Neural cell (in vitro differentiated cells): Measurements from ENCODE around the gene LPP. TPM values are rescaled to one million over a fixed set of nuclear protein-coding genes. Genes with fewer than 3 reads are reported as not detected.

Source experiments
- H2AFZ ChIP-seq: fragments of 200-600, 300-800 bp; sonication (generic), shearing (Covaris generic); 2 replicates; pipeline ENCODE4 v1.6.0; 2014; ENCODE audit warnings: low read depth, mild to moderate bottlenecking, antibody characterized with exemption, low read length, moderate library complexity
- H3F3A ChIP-seq: fragments of 200-600 bp; shearing (Covaris generic); 2 replicates; pipeline ENCODE4 v1.6.1; 2016; ENCODE audit warnings: mild to moderate bottlenecking, moderate library complexity, mixed read lengths, antibody characterized with exemption, low read length; ENCODE audit not compliant: insufficient read depth, poor library complexity, severe bottlenecking
- H3K27ac ChIP-seq: fragments of 200-600, 300-800 bp; sonication (generic), shearing (Covaris generic); 2 replicates; pipeline ENCODE4 v1.5.1; 2014; ENCODE audit warnings: mild to moderate bottlenecking, low read length, moderate library complexity
- H3K27me3 ChIP-seq: fragments of 300-800, 200-600 bp; sonication (generic), shearing (Covaris generic); 2 replicates; pipeline ENCODE4 v1.6.0; 2014; ENCODE audit warnings: mild to moderate bottlenecking, low read depth, low read length, moderate library complexity; ENCODE audit not compliant: insufficient read depth
- H3K36me3 ChIP-seq: fragments of 300-800, 200-600 bp; sonication (generic), shearing (Covaris generic); 2 replicates; pipeline ENCODE4 v1.5.1; 2014; ENCODE audit warnings: mild to moderate bottlenecking, antibody characterized with exemption, low read length, moderate library complexity; ENCODE audit not compliant: insufficient read depth
- H3K4me2 ChIP-seq: fragments of 300-800, 200-600 bp; sonication (generic), shearing (Covaris generic); 2 replicates; pipeline ENCODE4 v1.6.0; 2014; ENCODE audit warnings: mild to moderate bottlenecking, low read length
- H3K4me3 ChIP-seq: fragments of 300-800, 200-600 bp; sonication (generic), shearing (Covaris generic); 2 replicates; pipeline ENCODE4 v1.5.1; 2014; ENCODE audit warnings: mild to moderate bottlenecking, low read length, moderate library complexity
- H3K79me2 ChIP-seq: fragments of 200-600 bp; shearing (Covaris generic); replicated peaks from 2 replicates; pipeline ENCODE4 v1.6.0; 2014; ENCODE audit warnings: mild to moderate bottlenecking, low read length, moderate library complexity; ENCODE audit not compliant: insufficient read depth
- H3K9ac ChIP-seq: fragments of 300-800, 200-600 bp; sonication (generic), shearing (Covaris generic); 2 replicates; pipeline ENCODE4 v1.6.1; 2016; ENCODE audit warnings: mild to moderate bottlenecking, low read length, mixed read lengths
- H3K9me2 ChIP-seq: fragments of 200-600 bp; shearing (Covaris generic); 2 replicates; pipeline ENCODE4 v1.6.1; 2016; ENCODE audit warnings: mild to moderate bottlenecking, low read length, mixed read lengths; ENCODE audit not compliant: insufficient read depth
- H3K9me3 ChIP-seq: fragments of 200-600, 300-800 bp; sonication (generic), shearing (Covaris generic); 2 replicates; pipeline ENCODE4 v1.6.1; 2016; ENCODE audit warnings: mild to moderate bottlenecking, mixed run types, low read length, moderate library complexity, mixed read lengths
- H4K20me1 ChIP-seq: fragments of 200-600 bp; shearing (Covaris generic); 2 replicates; pipeline ENCODE4 v1.6.1; 2016; ENCODE audit warnings: mild to moderate bottlenecking, mixed run types; ENCODE audit not compliant: insufficient read depth
- CTCF ChIP-seq: fragments of 450-650 bp; IDR thresholded peaks from 2 replicates; pipeline ENCODE4 v1.5.1; 2014; ENCODE audit warnings: antibody characterized with exemption, mild to moderate bottlenecking, moderate library complexity; ENCODE audit not compliant: poor library complexity, severe bottlenecking
- EP300 ChIP-seq: fragments of 450-650 bp; conservative IDR thresholded peaks from 2 replicates; pipeline ENCODE4 v1.6.1; 2014; ENCODE audit warnings: antibody characterized with exemption, mild to moderate bottlenecking, moderate library complexity; ENCODE audit not compliant: poor library complexity, severe bottlenecking
- EZH2 ChIP-seq: fragments of 200-600, 300-800 bp; shearing (Covaris generic), sonication (generic); IDR thresholded peaks from 2 replicates; pipeline ENCODE4 v1.6.1; 2014; ENCODE audit warnings: antibody characterized with exemption, low read length, borderline replicate concordance, mild to moderate bottlenecking; ENCODE audit not compliant: insufficient read depth, poor library complexity, severe bottlenecking
- MXI1 ChIP-seq: fragments of 450-650 bp; conservative IDR thresholded peaks from 2 replicates; pipeline ENCODE4 v1.6.1; 2014; ENCODE audit warnings: antibody characterized with exemption, mild to moderate bottlenecking; ENCODE audit not compliant: poor library complexity, severe bottlenecking
- POLR2AphosphoS5 ChIP-seq: IDR thresholded peaks from 2 replicates; pipeline ENCODE4 v1.6.1; 2012
- RAD21 ChIP-seq: fragments of 450-650 bp; conservative IDR thresholded peaks from 2 replicates; pipeline ENCODE4 v1.6.1; 2014; ENCODE audit warnings: antibody characterized with exemption, mild to moderate bottlenecking, moderate library complexity
- SMC3 ChIP-seq: fragments of 450-650 bp; conservative IDR thresholded peaks from 2 replicates; pipeline ENCODE4 v1.6.1; 2014; ENCODE audit warnings: antibody characterized with exemption, mild to moderate bottlenecking, moderate library complexity; ENCODE audit not compliant: poor library complexity
- TAF1 ChIP-seq: IDR thresholded peaks from 2 replicates; pipeline ENCODE4 v1.6.1; 2012; ENCODE audit warnings: low read depth
- polyA plus RNA-seq: library from polyadenylated mRNA; depleted of rRNA; stranded (reverse); fragments of >200 nt; gene quantifications from 2 replicates; pipeline ENCODE4 v1.2.3, GENCODE V29; 2014
- TF ChIP-seq, protein P1 (sequence below): IDR thresholded peaks from 2 replicates; pipeline ENCODE4 v1.6.1; 2012; ENCODE audit warnings: borderline replicate concordance

Gene LPP
- polyA plus RNA-seq, 1 donor from 2014 or later = 3.0 TPM

DNA sequence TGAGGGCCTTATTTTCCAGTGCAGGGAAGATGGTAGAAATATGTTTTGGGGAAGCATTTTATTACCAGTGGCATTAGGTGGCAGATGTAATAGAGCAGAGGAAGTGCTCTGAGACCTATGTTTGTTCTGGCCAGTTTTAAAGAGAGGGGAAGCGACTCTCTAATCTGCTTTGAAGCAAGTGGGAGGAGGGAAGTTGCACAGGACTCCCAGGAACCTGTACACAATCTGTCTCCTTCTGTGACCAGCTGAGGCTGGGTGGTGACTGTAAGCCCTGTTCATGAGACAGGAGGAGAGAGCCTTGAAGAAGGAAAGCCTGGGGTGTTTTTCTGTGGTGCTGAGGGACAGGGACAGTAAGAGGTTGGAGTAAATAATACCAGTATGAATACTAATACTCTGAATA lies 60.5 kb downstream of the LPP start:
- Histone ChIP-seq H3K9me2 (no peaks in the 10 kb centered on the region), H3K27ac (no peak overlapping the region), H3K36me3 (no peaks in the 10 kb centered on the region), H3K4me3 (no peak overlapping the region), H3F3A (no peaks in the 10 kb centered on the region), H4K20me1 (no peaks in the 10 kb centered on the region), H3K27me3 (no peaks in the 10 kb centered on the region), H3K4me2 (no peak overlapping the region), H3K79me2 (peaks cover 4% of the 10 kb centered on the region), H3K9ac (no peak overlapping the region), H2AFZ (no peak overlapping the region), H3K9me3 (no peaks in the 10 kb centered on the region)
- TF ChIP-seq MXI1 (no peak), EZH2 (no peak), RAD21 (no peak), EP300 (no peak), SMC3 (no peak)
- TF ChIP-seq, protein P1, sequence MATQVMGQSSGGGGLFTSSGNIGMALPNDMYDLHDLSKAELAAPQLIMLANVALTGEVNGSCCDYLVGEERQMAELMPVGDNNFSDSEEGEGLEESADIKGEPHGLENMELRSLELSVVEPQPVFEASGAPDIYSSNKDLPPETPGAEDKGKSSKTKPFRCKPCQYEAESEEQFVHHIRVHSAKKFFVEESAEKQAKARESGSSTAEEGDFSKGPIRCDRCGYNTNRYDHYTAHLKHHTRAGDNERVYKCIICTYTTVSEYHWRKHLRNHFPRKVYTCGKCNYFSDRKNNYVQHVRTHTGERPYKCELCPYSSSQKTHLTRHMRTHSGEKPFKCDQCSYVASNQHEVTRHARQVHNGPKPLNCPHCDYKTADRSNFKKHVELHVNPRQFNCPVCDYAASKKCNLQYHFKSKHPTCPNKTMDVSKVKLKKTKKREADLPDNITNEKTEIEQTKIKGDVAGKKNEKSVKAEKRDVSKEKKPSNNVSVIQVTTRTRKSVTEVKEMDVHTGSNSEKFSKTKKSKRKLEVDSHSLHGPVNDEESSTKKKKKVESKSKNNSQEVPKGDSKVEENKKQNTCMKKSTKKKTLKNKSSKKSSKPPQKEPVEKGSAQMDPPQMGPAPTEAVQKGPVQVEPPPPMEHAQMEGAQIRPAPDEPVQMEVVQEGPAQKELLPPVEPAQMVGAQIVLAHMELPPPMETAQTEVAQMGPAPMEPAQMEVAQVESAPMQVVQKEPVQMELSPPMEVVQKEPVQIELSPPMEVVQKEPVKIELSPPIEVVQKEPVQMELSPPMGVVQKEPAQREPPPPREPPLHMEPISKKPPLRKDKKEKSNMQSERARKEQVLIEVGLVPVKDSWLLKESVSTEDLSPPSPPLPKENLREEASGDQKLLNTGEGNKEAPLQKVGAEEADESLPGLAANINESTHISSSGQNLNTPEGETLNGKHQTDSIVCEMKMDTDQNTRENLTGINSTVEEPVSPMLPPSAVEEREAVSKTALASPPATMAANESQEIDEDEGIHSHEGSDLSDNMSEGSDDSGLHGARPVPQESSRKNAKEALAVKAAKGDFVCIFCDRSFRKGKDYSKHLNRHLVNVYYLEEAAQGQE = no peak

- H2AFZ ChIP-seq = no peak overlapping the region
- no peak overlapping the region for H3K9ac ChIP-seq
- H4K20me1 ChIP-seq = no peaks in the 10 kb centered on the region
- H3K27ac ChIP-seq = no peak overlapping the region
- H3F3A ChIP-seq = no peaks in the 10 kb centered on the region
- H3K9me2 ChIP-seq = no peaks in the 10 kb centered on the region
- no peaks in the 10 kb centered on the region for H3K9me3 ChIP-seq
- H3K27me3 ChIP-seq = no peaks in the 10 kb centered on the region
- no peak overlapping the region for H3K4me3 ChIP-seq
- no peaks in the 10 kb centered on the region for H3K79me2 ChIP-seq
- no peaks in the 10 kb centered on the region for H3K36me3 ChIP-seq
- no peak overlapping the region for H3K4me2 ChIP-seq
- TF ChIP-seq POLR2AphosphoS5 (no peak), RAD21 (no peak), SMC3 (no peak), EP300 (no peak), EZH2 (no peak), TAF1 (no peak), CTCF (no peak), MXI1 (no peak)
- TF ChIP-seq, protein P1 = no peak
Observed at GRCh38 chr3:188215129-188215528, 61.2 kb downstream of the LPP start.
